GM19463 (cell line): ENCODE results near the gene BICD2.

ENCODE experiments used
- ATAC-seq: cut with Tn5 transposase; IDR thresholded peaks from one replicate; pipeline ENCODE4 v1.9.1; 2021; ENCODE audit warnings: mild to moderate bottlenecking, moderate library complexity; ENCODE audit not compliant: unreplicated experiment

The BICD2 gene

GRCh38 chr9:92728831-92729734 lies 35.5 kb downstream of the BICD2 start:
- peak; percentile 93 for ATAC-seq

GRCh38 chr9:92727716-92728700 lies 36.6 kb downstream of the BICD2 start:
- no peak for ATAC-seq

- ATAC-seq = no peak
Observed at GRCh38 chr9:92726971-92727715, 37.5 kb downstream of the BICD2 start.

GRCh38 chr9:92726348-92726747 lies 38.3 kb downstream of the BICD2 start:
- no peak for ATAC-seq

GRCh38 chr9:92725766-92726165 lies 38.9 kb downstream of the BICD2 start:
- ATAC-seq = no peak

GRCh38 chr9:92725266-92725545 lies 39.4 kb downstream of the BICD2 start:
- no peak for ATAC-seq

- ATAC-seq = no peak
Observed at GRCh38 chr9:92724528-92725265, 39.9 kb downstream of the BICD2 start.

- ATAC-seq = no peak
Observed at GRCh38 chr9:92723801-92724323, 40.8 kb downstream of the BICD2 start.

- no peak for ATAC-seq
Observed at GRCh38 chr9:92723299-92723625, 41.4 kb downstream of the BICD2 start.

- ATAC-seq = no peak
Observed at GRCh38 chr9:92722386-92723298, 42.0 kb downstream of the BICD2 start.

- ATAC-seq = no peak
Observed at GRCh38 chr9:92721548-92721947, 43.1 kb downstream of the BICD2 start.

GRCh38 chr9:92720807-92721535 lies 43.7 kb downstream of the BICD2 start:
- ATAC-seq = no peak

GRCh38 chr9:92720209-92720765 lies 44.3 kb downstream of the BICD2 start:
- ATAC-seq = no peak

- no peak for ATAC-seq
Observed at GRCh38 chr9:92719028-92719647, 45.5 kb downstream of the BICD2 start.

GRCh38 chr9:92718086-92719001 lies 46.3 kb downstream of the BICD2 start:
- ATAC-seq = no peak

GRCh38 chr9:92717201-92718085 lies 47.2 kb downstream of the BICD2 start:
- no peak for ATAC-seq
